Activated T-cell treated with anti-CD3 and anti-CD28 coated beads for 24 hours (primary cell): Measurements from ENCODE around the gene RAB21.
"Not testable (repeated sequence)": the region's sequence is repeated elsewhere in the genome, so short reads cannot be mapped to it uniquely, and the experiment has no call there.

ENCODE experiments used
- DNase-seq: peaks from one replicate; pipeline ENCODE4 v3.0.0-alpha.2; 2020; ENCODE audit warnings: low read depth

Gene RAB21

GRCh38 chr12:71797531-71797930 is 42.9 kb downstream of the RAB21 start:
- no peak for DNase-seq

GRCh38 chr12:71799106-71799505 is 44.4 kb downstream of the RAB21 start:
- no peak for DNase-seq

DNA sequence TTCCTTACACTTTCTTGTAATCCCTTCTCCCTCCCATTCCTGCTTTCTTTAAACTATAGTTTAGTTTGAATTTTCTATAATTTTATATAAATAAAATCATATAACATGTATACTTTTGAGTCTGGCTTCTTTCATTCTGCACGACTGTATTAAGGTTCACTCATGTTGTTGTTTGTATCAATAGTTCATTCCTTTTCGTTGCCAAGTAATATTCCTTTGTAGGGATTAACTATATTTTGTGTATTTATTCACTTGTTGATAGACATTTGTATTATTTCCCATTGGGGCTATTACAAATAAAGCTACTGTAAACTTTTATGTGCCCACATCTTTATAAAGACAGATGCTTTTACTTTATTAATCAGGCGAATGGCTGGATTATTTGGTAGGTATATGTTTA is 45.5 kb downstream of the RAB21 start:
- DNase-seq: no peak

- DNase-seq: no peak
Measured at GRCh38 chr12:71804505-71804904, 49.8 kb downstream of the RAB21 start.

GRCh38 chr12:71810921-71811320 is 56.3 kb downstream of the RAB21 start:
- no peak for DNase-seq

GRCh38 chr12:71815242-71815641 is 60.6 kb downstream of the RAB21 start:
- DNase-seq: not testable (repeated sequence)

- not testable (repeated sequence) for DNase-seq
Measured at GRCh38 chr12:71822088-71822487, 67.4 kb downstream of the RAB21 start.

DNA sequence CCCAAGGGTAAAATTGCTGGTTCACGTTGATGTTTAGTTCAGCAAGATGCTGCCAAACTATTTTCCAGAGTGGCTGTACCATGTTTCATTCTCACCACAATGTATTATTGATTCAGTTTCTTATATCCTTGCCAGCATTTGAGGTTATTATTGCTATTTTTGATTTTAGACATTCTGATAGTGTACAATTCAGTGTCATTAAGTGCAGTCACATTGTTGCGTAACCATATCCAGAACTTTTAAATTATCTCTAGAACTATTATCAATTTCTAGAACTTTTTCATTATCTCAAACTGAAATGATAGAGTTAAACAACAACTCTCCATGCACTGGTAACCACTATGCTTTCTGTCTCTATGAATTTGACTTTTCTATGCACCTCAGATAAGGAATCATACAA is 74.2 kb downstream of the RAB21 start:
- DNase-seq: no peak

DNA sequence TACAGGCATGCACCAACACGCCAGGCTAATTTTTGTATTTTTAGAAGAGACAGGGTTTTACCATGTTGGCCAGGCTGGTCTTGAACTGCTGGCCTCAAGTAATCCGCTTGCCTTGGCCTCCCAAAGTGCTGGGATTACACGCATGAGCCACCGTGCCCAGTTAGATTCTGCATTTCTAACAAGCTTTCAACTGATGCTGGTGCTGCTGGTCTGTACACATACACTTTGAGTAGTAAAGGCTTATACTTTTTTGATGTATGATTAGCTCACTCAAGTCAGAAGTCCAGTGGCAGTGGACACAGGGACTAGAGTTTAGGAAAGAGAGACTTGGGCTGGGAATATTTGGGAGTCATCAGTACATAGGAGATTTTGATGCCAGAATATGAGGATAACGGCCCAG is 82.7 kb downstream of the RAB21 start:
- no peak for DNase-seq

DNA sequence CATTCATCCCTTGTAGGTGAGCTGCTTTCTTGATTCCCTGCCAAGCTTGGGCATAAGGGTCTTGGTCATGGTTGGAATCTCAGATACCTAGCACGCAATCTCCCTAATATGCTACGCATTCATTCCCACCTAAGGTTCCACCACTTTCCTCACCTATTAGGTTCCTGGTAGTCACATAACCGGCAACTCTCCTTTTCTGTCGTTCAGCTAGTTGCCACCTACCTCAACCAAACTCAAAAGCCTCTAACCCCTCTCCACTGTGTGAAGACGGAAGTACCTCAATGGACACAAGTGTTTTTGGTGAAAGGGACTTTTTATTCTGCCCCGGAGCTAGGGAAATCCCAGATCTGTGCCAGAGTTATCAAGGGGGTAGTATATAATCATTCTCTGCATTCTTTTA is 83.6 kb downstream of the RAB21 start:
- no peak for DNase-seq

DNA sequence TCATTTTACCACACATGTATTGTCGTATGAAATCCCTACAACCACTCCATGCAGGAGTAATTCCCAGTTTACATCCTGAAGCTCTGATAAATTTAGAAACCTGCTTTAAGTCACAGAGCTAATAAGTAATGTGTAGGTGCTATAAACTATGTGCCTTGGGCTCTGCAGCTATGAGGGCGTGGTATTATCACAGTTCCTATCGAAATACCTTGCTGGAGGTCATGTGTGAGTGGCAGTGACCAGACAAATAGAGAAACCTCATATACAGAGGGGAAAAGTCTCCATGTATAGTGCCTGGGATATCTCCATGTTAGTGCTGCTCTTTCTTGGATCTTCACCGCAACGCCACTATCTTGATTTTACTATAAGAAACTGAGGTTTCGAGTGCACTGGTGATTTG is 84.0 kb downstream of the RAB21 start:
- DNase-seq: no peak

- no peak for DNase-seq
Measured at GRCh38 chr12:71840231-71840847, 85.7 kb downstream of the RAB21 start.

DNA sequence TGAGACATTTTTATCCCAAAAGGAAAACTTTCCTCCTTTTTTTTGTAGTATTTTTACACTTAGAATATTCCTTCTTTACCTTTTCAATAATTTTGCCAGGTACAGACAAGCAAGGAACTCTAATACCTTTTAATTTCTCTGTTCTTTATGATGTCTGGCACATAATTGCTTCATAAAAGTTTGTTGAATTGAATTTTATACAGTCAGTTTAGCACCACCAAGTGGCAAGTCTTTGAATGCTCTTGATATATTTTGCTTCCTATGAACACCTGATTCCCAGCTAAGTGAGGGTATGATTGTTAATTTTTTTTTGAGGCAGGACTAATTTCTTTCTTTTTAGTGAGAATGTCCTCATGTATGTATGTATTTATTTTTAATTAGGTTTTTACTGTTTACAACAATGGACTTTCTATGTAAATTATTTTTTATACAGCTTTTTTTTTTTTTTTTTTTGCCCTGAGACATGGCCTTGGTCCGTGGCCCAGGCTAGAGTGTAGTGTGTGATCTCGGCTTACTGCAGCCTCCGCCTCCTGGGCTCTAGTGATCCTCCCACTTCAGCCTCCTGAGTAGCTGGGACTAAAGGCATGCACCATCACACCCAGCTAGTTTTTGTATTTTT is 91.8 kb downstream of the RAB21 start:
- DNase-seq: no peak

GRCh38 chr12:71848212-71848611 is 93.5 kb downstream of the RAB21 start:
- no peak for DNase-seq

DNA sequence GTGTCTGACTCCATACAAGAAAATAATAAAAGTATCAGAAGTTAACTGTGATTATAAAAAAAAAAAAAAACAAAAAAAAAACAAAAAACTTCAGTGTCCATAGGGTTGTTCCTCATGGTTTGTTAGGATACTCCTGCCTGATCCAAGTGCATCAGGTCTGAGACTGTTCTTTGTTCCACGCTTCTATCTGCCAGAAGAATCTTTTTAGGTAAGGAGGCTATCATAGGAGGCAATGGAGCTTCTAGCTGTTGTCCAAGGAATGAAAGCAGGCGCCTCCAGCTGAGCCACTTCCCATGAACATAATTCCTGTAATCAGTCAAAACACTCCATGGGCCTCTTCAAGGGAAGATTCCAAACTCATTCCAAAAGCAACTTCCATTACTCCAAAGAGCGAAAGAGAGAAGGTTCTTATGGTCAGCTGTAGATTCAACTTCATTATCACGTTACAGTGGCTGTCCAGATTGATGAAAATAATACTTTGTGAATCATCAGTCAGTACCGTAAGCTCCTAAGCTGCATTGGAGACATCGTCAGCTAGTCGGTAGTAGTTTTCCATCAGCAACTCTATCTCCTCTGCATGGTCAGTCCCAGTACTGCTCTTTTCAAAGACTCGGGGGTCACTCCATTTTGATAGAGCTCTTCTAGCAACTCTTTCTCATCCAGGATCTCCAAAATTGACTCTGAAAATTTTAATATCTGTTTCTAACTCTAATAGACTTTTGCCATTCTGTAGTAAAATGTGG is 94.6 kb downstream of the RAB21 start:
- no peak for DNase-seq
